ENCODE results near the gene PRKCA.

Gene PRKCA

DNA sequence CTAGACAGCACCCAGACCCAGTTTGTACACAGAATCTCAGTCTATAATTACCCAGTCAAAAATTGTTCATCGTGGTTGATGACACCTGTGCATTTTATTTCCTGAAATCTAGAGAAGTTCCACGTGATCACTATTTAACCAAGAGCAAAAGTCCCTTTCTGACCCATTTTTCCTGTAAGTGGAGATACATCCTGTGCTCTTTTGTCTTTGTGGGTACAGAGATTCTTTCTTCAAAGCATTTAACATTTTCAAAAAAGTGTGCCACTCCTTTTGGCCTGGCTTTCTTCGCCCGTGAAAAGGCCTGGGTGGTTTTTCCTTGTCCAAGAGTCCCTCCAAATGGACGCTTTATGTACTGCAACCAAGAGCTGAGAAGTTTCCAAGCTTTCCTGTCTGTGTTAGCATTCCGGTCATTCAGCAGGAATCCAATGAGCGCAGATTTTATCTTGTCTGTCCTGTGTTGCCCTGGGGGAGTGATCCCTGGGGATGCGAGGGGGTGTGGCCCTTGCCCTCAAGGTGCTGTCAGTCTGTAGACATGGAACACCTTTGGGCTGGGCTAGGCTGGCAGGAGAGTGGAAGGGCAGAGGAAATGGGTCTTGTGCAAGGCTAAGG lies 371.4 kb downstream of the PRKCA start:
- TF ChIP-seq, protein P1, sequence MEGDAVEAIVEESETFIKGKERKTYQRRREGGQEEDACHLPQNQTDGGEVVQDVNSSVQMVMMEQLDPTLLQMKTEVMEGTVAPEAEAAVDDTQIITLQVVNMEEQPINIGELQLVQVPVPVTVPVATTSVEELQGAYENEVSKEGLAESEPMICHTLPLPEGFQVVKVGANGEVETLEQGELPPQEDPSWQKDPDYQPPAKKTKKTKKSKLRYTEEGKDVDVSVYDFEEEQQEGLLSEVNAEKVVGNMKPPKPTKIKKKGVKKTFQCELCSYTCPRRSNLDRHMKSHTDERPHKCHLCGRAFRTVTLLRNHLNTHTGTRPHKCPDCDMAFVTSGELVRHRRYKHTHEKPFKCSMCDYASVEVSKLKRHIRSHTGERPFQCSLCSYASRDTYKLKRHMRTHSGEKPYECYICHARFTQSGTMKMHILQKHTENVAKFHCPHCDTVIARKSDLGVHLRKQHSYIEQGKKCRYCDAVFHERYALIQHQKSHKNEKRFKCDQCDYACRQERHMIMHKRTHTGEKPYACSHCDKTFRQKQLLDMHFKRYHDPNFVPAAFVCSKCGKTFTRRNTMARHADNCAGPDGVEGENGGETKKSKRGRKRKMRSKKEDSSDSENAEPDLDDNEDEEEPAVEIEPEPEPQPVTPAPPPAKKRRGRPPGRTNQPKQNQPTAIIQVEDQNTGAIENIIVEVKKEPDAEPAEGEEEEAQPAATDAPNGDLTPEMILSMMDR (IDR thresholded peaks at IDR 0.05): no peak
- peaks cover 6% of the 10 kb centered on the region for H3K27me3 ChIP-seq
- no peak overlapping the region for H3K27ac ChIP-seq
- no peaks in the 10 kb centered on the region for H3K4me1 ChIP-seq (ENCODE audit: control insufficient read depth in 1 of 2, insufficient read depth in 1 of 2, low read depth in 1 of 2, low read length in 1 of 2)
- H3K9me3 ChIP-seq: no peaks in the 10 kb centered on the region
- H3K36me3 ChIP-seq: no peaks in the 10 kb centered on the region
- H3K4me3 ChIP-seq (ENCODE audit: low read depth in 1 of 2, low read length in 1 of 2): no peak overlapping the region

DNA sequence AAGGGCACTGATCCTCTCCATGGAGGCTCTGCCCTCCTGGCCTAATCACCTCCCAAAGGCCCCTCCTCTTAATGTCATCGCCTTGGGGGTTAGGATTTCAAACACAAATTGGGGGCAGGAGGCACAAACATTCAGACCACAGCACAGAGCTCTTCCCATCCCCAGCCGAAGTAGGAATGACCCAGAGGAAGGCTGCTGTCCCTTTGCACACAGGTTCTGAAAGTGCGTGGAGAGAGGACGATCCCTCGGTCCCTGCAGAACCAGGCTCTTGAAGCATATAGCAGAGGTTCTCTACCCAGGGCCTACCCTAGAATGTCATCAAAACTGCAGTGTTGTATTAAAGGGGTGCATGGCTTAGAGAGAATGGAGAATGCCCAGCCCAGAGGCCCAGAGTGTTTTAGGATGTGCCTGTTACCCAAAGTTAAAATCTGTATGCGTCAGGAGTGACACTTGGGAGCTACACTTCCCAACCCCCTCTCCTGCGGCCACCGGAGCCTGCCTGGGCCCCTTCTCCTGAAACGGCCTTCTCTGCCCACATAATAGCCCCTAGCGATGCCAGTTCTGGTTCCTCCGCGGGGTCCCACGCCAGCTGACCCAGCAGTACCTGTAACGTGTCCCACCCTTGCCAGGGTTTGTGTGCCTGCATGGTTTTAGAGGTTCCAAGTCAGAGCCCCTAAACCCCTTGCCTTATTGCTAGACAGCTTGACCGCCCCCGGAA lies 373.0 kb downstream of the PRKCA start:
- TF ChIP-seq, protein P1 (IDR thresholded peaks at IDR 0.05): no peak
- H3K4me1 ChIP-seq (ENCODE audit: control insufficient read depth in 1 of 2, insufficient read depth in 1 of 2, low read depth in 1 of 2, low read length in 1 of 2): no peaks in the 10 kb centered on the region
- H3K27me3 ChIP-seq: peaks cover 6% of the 10 kb centered on the region
- no peak overlapping the region for H3K27ac ChIP-seq
- no peaks in the 10 kb centered on the region for H3K9me3 ChIP-seq
- H3K36me3 ChIP-seq: no peaks in the 10 kb centered on the region
- no peak overlapping the region for H3K4me3 ChIP-seq (ENCODE audit: low read depth in 1 of 2, low read length in 1 of 2)

DNA sequence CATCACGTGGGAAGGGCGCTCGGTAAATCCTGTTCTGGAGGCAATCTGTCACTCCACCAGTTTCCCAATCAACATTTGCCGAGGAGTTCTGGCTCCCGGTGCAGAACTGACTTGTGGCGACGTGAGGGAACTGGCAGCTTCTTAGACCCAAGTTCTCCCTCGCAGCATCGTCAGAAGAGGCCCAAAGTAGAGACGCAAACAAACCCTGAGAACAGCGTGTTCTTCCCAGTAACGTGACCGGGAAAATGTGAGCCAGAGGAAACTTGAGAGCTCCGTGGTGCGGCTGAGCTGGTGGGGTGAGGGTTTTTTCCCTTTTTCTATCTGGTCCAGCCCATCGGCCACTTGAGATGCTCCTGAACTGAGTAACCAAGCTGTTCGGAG lies 373.6 kb downstream of the PRKCA start:
- TF ChIP-seq, protein P1 (IDR thresholded peaks at IDR 0.05): no peak
- Histone ChIP-seq H3K27ac (no peak overlapping the region), H3K4me3 (ENCODE audit: low read depth in 1 of 2, low read length in 1 of 2) (no peak overlapping the region), H3K4me1 (ENCODE audit: control insufficient read depth in 1 of 2, insufficient read depth in 1 of 2, low read depth in 1 of 2, low read length in 1 of 2) (no peaks in the 10 kb centered on the region), H3K9me3 (no peaks in the 10 kb centered on the region), H3K27me3 (peaks cover 6% of the 10 kb centered on the region), H3K36me3 (no peaks in the 10 kb centered on the region)

DNA sequence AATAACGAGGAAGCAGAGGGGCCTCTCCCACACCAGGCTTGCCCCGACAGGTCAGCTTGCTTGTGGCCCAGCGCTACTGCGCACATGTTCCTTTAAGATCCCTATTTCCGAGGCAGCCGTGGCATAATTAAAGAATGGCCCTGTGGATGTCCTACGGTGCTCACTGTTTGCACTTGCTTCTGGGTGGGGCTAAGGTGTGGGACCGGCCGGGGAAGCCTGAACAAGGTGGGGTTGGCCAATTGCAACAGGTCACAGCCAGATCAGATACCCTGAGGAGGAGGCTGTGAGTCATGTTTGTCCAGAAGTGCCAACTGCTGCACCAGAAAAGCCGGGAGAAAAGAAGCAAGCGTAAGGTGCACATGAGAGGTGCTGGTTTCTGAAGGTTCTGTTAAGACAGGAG lies 374.0 kb downstream of the PRKCA start:
- Histone ChIP-seq H3K27ac (no peak overlapping the region), H3K4me3 (ENCODE audit: low read depth in 1 of 2, low read length in 1 of 2) (no peak overlapping the region)

DNA sequence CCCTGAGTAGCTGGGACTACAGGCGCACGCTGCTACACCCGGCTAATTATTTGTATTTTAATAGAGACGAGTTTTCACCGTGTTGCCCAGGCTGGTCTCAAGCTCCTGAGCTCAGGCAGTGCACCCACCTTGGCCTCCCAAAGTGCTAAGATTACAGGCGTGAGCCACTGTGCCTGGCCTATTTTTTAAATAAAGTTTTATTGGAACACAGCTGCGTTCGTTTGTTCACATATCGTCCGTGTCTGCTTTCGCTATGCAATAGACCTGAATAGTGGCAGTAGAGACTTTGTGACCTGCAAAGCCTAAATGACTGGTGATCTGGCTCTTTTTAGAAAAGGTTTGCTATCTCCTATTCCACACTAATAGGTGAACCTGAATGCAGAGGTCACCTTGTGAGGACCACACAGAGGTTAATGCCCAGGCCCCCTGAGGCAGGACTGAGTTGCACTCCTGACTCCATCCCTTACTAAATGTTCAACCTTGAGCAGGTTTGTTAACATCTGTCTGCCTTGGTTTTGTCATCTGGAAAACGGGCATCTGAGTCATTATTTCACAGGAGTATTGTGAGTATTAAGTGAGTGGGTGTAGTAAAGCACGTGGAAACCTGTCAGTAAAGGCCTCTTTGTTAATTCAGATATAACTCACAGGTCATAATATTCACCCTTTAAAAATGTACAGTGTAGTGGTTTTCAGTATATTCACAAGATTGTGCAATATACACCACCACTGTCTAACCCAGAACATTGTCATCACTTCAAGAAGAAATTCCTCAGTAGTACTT lies 375.0 kb downstream of the PRKCA start:
- no peak overlapping the region for H3K4me3 ChIP-seq (ENCODE audit: low read depth in 1 of 2, low read length in 1 of 2)
- no peaks in the 10 kb centered on the region for H3K4me1 ChIP-seq (ENCODE audit: control insufficient read depth in 1 of 2, insufficient read depth in 1 of 2, low read depth in 1 of 2, low read length in 1 of 2)
- no peaks in the 10 kb centered on the region for H3K9me3 ChIP-seq
- H3K27ac ChIP-seq: no peak overlapping the region
- H3K36me3 ChIP-seq: no peaks in the 10 kb centered on the region
- H3K27me3 ChIP-seq: peaks cover 2% of the 10 kb centered on the region
- TF ChIP-seq, protein P1 (IDR thresholded peaks at IDR 0.05): no peak

More for the DNA sequence above, 374.0 kb downstream of the PRKCA start:
- Histone ChIP-seq H3K27me3 (peaks cover 6% of the 10 kb centered on the region), H3K9me3 (no peaks in the 10 kb centered on the region), H3K36me3 (no peaks in the 10 kb centered on the region), H3K4me1 (ENCODE audit: control insufficient read depth in 1 of 2, insufficient read depth in 1 of 2, low read depth in 1 of 2, low read length in 1 of 2) (no peaks in the 10 kb centered on the region)
- TF ChIP-seq, protein P1 (IDR thresholded peaks at IDR 0.05): no peak

Data from neutrophil (primary cell).